ENCODE data around the gene UMODL1. TPM values are rescaled to one million over a fixed set of nuclear protein-coding genes. Genes with fewer than 3 reads are reported as not detected.
A peak's percentile ranks its signal among the peaks of the same experiment; 100 is the strongest.

The UMODL1 gene
- total RNA-seq, 1 experiment from 2014 or later: 0.20 TPM

DNA sequence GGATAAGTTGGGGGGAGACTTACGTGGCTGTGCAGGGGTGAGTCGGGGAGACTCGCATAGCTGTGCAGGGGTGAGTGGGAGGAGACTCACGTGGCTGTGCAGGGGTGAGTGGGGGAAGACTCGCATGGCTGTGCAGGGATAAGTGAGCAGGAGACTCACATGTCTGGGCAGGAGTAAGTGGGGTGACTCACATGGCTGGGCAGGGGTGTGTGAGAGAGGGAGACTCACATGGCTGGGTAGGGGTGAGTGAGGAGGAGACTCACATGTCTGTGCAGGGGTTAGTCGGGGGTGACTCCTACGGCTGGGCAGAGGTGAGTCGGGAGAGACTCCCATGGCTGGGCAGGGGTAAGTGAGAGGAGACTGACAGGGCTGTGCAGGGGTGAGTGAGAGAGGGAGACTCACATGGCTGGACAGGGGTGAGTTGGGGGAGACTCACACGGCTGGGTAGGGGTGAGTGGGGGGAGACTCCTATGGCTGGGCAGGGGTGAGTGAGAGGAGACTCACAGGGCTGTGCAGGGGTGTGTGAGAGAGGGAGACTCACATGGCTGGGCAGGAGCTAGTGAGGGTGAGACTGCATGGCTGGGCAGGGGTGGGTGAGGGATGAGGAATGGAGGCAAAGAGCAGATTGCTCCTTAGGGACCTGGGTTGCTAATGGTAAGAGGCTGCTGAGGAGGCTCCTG, 91.9 kb downstream of the UMODL1 start:
- no peaks in the 10 kb centered on the region for H3K9me3 ChIP-seq
- no TSS peak for BruUV-seq (replicated peaks)
- TF ChIP-seq, protein P1, sequence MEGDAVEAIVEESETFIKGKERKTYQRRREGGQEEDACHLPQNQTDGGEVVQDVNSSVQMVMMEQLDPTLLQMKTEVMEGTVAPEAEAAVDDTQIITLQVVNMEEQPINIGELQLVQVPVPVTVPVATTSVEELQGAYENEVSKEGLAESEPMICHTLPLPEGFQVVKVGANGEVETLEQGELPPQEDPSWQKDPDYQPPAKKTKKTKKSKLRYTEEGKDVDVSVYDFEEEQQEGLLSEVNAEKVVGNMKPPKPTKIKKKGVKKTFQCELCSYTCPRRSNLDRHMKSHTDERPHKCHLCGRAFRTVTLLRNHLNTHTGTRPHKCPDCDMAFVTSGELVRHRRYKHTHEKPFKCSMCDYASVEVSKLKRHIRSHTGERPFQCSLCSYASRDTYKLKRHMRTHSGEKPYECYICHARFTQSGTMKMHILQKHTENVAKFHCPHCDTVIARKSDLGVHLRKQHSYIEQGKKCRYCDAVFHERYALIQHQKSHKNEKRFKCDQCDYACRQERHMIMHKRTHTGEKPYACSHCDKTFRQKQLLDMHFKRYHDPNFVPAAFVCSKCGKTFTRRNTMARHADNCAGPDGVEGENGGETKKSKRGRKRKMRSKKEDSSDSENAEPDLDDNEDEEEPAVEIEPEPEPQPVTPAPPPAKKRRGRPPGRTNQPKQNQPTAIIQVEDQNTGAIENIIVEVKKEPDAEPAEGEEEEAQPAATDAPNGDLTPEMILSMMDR (IDR thresholded peaks at IDR 0.05; ENCODE audit: insufficient read depth in 1 of 2, low read depth in 1 of 2, low read length in 1 of 2, severe bottlenecking in 1 of 2, unreplicated experiment in 1 of 2): no peak
- Mint-ChIP-seq H3K36me3 (ENCODE audit: insufficient read depth, unreplicated experiment) (no peaks in the 10 kb centered on the region), H3K4me3 (ENCODE audit: unreplicated experiment) (no peak overlapping the region), H3K4me1 (ENCODE audit: low read depth, unreplicated experiment) (no peaks in the 10 kb centered on the region), H3K27ac (ENCODE audit: unreplicated experiment) (no peak overlapping the region), H3K27me3 (ENCODE audit: insufficient read depth, unreplicated experiment) (no peaks in the 10 kb centered on the region), H3K9me3 (ENCODE audit: unreplicated experiment) (no peaks in the 10 kb centered on the region)
- H3K27me3 ChIP-seq (replicated peaks; ENCODE audit: control insufficient read depth, insufficient read depth, low read length): no peaks in the 10 kb centered on the region
- intact Hi-C loops (cut with micrococcal nuclease; ENCODE audit: unreplicated experiment): no loop called here
- no peaks in the 10 kb centered on the region for H3K36me3 ChIP-seq (ENCODE audit: control insufficient read depth, insufficient read depth, low read length)
- ChIA-PET POLR2A (no interaction called here), CTCF (no interaction called here)
- H3K4me3 ChIP-seq (ENCODE audit: low read depth, low read length): no peak overlapping the region
- DNase-seq: no peak
- H3K4me1 ChIP-seq: no peaks in the 10 kb centered on the region

DNA sequence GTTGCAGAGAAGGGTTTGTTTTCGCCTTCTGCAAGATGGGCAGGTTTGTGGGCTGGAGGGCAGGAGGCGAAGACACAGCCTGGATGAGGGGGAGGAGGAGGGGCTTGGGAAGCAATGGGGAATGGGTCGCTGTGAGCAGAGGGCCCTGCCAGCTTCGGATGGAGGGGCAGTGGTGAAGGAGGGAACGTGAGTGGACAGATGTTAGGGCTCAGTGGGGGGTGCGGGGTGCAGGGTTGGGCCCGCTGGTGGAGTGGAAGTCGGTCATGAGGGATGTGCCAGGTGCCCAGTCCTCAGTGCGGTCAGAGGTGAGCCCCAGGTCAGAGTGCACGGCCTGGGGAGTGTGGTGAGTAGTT, 92.4 kb downstream of the UMODL1 start:
- H3K4me3 Mint-ChIP-seq (ENCODE audit: unreplicated experiment): no peak overlapping the region
- CTCF ChIA-PET: interaction anchor here (1.0 to 1.4 kb wide), 2 partner anchors 29 to 218 kb away, joined by 3 to 4 read pairs; no protein-coding TSS in a partner anchor
- Histone ChIP-seq H3K4me3 (ENCODE audit: low read depth, low read length) (no peak overlapping the region), H3K4me1 (no peaks in the 10 kb centered on the region), H3K27me3 (replicated peaks; ENCODE audit: control insufficient read depth, insufficient read depth, low read length) (no peaks in the 10 kb centered on the region), H3K9me3 (no peaks in the 10 kb centered on the region), H3K36me3 (ENCODE audit: control insufficient read depth, insufficient read depth, low read length) (no peaks in the 10 kb centered on the region)
- POLR2A ChIA-PET: no interaction called here
- H3K36me3 Mint-ChIP-seq (ENCODE audit: insufficient read depth, unreplicated experiment): no peaks in the 10 kb centered on the region
- no TSS peak for BruUV-seq (replicated peaks)
- intact Hi-C loops (cut with micrococcal nuclease; ENCODE audit: unreplicated experiment): no loop called here
- TF ChIP-seq, protein P1 (IDR thresholded peaks at IDR 0.05; ENCODE audit: insufficient read depth in 1 of 2, low read depth in 1 of 2, low read length in 1 of 2, severe bottlenecking in 1 of 2, unreplicated experiment in 1 of 2): no peak
- no peak overlapping the region for H3K27ac Mint-ChIP-seq (ENCODE audit: unreplicated experiment)
- H3K9me3 Mint-ChIP-seq (ENCODE audit: unreplicated experiment): no peaks in the 10 kb centered on the region
- no peak for DNase-seq
- H3K27me3 Mint-ChIP-seq (ENCODE audit: insufficient read depth, unreplicated experiment): no peaks in the 10 kb centered on the region
- no peaks in the 10 kb centered on the region for H3K4me1 Mint-ChIP-seq (ENCODE audit: low read depth, unreplicated experiment)

DNA sequence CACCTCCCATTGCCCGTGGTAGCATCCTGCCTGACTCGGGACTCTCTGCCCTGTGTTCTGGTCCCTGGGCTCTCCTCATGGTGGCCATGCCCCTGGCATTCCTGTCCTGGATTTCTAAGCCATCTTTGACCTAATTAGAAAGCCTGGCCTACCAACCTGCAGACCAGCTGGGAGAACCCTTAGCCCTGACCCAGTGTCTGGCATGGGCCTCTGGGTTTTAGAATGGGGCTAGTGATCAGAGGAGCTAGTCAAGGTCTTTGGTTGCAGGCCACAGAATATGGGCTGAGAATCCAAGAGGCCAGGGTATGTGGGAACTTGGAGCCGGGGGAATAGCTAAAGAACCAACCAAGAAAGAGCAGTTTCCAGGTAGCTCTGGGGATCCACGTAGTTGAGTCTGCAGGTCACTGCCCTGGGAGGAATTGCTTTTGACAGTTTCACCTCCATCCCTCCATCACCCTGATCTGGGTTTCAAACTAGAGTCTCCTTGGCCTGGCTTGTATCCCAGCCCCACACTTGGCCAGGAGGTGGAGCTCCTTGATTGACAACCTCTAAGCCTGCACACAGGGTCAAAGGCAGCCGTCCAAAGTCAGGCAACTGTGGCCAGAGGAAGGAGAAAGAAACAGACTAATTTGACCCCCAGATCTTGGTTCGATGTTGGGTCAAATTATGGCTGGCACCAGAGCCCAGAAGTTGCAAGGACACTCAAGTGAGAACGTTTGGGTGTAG, 93.1 kb downstream of the UMODL1 start:
- CTCF ChIA-PET: interaction anchor here (0.8 to 1.4 kb wide), 4 partner anchors 28 to 217 kb away, joined by 3 to 7 read pairs (median 4); no protein-coding TSS in a partner anchor
- DNase-seq: peak; percentile 63
- H3K36me3 ChIP-seq (ENCODE audit: control insufficient read depth, insufficient read depth, low read length): no peaks in the 10 kb centered on the region
- no TSS peak for BruUV-seq (replicated peaks)
- Mint-ChIP-seq H3K4me3 (ENCODE audit: unreplicated experiment) (no peak overlapping the region), H3K36me3 (ENCODE audit: insufficient read depth, unreplicated experiment) (no peaks in the 10 kb centered on the region), H3K27me3 (ENCODE audit: insufficient read depth, unreplicated experiment) (no peaks in the 10 kb centered on the region), H3K27ac (ENCODE audit: unreplicated experiment) (no peak overlapping the region), H3K4me1 (ENCODE audit: low read depth, unreplicated experiment) (no peaks in the 10 kb centered on the region), H3K9me3 (ENCODE audit: unreplicated experiment) (no peaks in the 10 kb centered on the region)
- TF ChIP-seq, protein P1 (IDR thresholded peaks at IDR 0.05; ENCODE audit: insufficient read depth in 1 of 2, low read depth in 1 of 2, low read length in 1 of 2, severe bottlenecking in 1 of 2, unreplicated experiment in 1 of 2): peak; percentile 43 to 72
- H3K27me3 ChIP-seq (replicated peaks; ENCODE audit: control insufficient read depth, insufficient read depth, low read length): no peaks in the 10 kb centered on the region
- no peak overlapping the region for H3K4me3 ChIP-seq (ENCODE audit: low read depth, low read length)
- intact Hi-C loops (cut with micrococcal nuclease; ENCODE audit: unreplicated experiment): loop anchor here (1.0 kb wide), 2 partner anchors 94 to 286 kb away; no protein-coding TSS in a partner anchor
- no peaks in the 10 kb centered on the region for H3K9me3 ChIP-seq
- H3K4me1 ChIP-seq: no peaks in the 10 kb centered on the region
- POLR2A ChIA-PET: no interaction called here
